Left kidney (tissue), 2 donors: ENCODE data around the gene PLCB2. TPM values are rescaled to one million over a fixed set of nuclear protein-coding genes. Genes with fewer than 3 reads are reported as not detected.

Experiments used
- DNase-seq: peaks from one replicate; pipeline ENCODE4 v3.0.0-alpha.2; 2013
- polyA plus RNA-seq: library from polyadenylated mRNA; unstranded; fragments of 120-200 nt; gene quantifications from one replicate; pipeline ENCODE4 v1.2.1, GENCODE V29; 2013; ENCODE audit not compliant: insufficient read length

The PLCB2 gene
- polyA plus RNA-seq, 1 donor, result 10.8 TPM

GRCh38 chr15:40342416-40343320, 34.9 kb upstream of the PLCB2 start:
- DNase-seq, result no peak

- peak; percentile 77 for DNase-seq
Measured at GRCh38 chr15:40340740-40341400, 33.1 kb upstream of the PLCB2 start, which contains the start of gene CCDC9B. CCDC9B (minus strand) TSS chr15:40340939; CDS start chr15:40340819, 120 bp downstream.

- no peak for DNase-seq
Measured at GRCh38 chr15:40340038-40340739, 32.5 kb upstream of the PLCB2 start.

GRCh38 chr15:40339621-40339945, 31.8 kb upstream of the PLCB2 start:
- no peak for DNase-seq

- no peak for DNase-seq
Measured at GRCh38 chr15:40338921-40339620, 31.3 kb upstream of the PLCB2 start.

GRCh38 chr15:40338041-40338657, 30.4 kb upstream of the PLCB2 start:
- DNase-seq, result no peak

GRCh38 chr15:40337597-40337996, 29.9 kb upstream of the PLCB2 start:
- no peak for DNase-seq

GRCh38 chr15:40336744-40337122, 29.0 kb upstream of the PLCB2 start:
- DNase-seq, result no peak

GRCh38 chr15:40335938-40336743, 28.4 kb upstream of the PLCB2 start:
- DNase-seq, result no peak

GRCh38 chr15:40334941-40335795, 27.4 kb upstream of the PLCB2 start:
- no peak for DNase-seq

GRCh38 chr15:40334541-40334940, 26.8 kb upstream of the PLCB2 start:
- no peak for DNase-seq

- DNase-seq, result no peak
Measured at GRCh38 chr15:40333922-40334492, 26.3 kb upstream of the PLCB2 start.

- no peak for DNase-seq
Measured at GRCh38 chr15:40332113-40332781, 24.5 kb upstream of the PLCB2 start.

- DNase-seq, result no peak
Measured at GRCh38 chr15:40331637-40332036, 23.9 kb upstream of the PLCB2 start.

GRCh38 chr15:40331026-40331425, 23.3 kb upstream of the PLCB2 start:
- no peak for DNase-seq

- no peak for DNase-seq
Measured at GRCh38 chr15:40330368-40330836, 22.7 kb upstream of the PLCB2 start.

- DNase-seq, result no peak
Measured at GRCh38 chr15:40329804-40330203, 22.1 kb upstream of the PLCB2 start.

GRCh38 chr15:40328751-40329150, 21.0 kb upstream of the PLCB2 start:
- no peak for DNase-seq

- DNase-seq, result no peak
Measured at GRCh38 chr15:40328176-40328575, 20.4 kb upstream of the PLCB2 start.
